HG02943 (cell line): ENCODE results near the gene UBTD1.

ENCODE experiments used
- ATAC-seq: cut with Tn5 transposase; IDR thresholded peaks from one replicate; pipeline ENCODE4 v1.9.1; 2021; ENCODE audit warnings: mild to moderate bottlenecking, low read depth, moderate library complexity; ENCODE audit not compliant: unreplicated experiment

The UBTD1 gene

GRCh38 chr10:97578171-97578844, 79.6 kb downstream of the UBTD1 start:
- ATAC-seq, result no peak

DNA sequence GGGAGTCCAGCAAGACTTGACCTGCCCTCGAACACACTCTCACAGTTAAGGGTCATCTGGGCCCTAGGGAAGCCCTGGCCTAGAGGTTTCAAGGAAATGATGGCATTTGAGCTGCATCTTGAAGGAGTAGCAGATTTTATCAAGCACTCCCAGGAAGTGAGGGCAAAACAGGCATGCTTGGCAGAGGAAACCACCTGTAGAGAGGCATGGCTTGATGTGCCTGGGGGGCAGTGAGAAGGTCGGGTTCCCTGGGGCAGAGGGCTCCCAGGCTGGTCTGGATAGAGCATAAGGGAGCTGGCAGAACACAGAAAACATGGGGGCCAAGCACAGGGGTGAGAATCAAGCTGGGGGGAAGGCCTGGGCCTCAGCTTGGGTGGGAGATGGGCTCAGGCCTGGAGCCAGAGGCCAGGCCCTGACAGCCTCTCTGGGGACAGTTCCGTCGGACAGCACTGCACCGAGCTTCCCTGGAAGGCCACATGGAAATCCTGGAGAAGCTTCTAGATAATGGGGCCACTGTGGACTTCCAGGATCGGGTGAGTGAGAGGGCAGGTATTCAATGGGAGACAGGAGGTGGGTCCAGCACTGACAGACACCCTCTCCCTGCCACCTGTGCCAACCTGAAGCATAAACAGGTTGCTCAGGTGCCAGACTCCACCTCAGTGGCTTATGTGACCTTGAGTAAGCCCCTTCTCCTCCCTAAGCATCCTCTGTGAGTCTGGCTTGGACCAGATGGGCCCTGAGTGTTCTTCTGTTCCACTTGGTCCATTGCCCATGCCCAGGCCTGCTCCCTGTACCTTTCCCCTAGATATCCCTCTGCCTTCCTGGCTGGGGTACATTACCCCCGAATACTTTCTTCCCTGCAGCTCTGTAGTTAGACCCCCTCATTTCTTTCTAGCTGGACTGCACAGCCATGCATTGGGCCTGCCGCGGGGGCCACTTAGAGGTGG, 82.0 kb downstream of the UBTD1 start:
- no peak for ATAC-seq

GRCh38 chr10:97582169-97582568, 83.4 kb downstream of the UBTD1 start:
- no peak for ATAC-seq

DNA sequence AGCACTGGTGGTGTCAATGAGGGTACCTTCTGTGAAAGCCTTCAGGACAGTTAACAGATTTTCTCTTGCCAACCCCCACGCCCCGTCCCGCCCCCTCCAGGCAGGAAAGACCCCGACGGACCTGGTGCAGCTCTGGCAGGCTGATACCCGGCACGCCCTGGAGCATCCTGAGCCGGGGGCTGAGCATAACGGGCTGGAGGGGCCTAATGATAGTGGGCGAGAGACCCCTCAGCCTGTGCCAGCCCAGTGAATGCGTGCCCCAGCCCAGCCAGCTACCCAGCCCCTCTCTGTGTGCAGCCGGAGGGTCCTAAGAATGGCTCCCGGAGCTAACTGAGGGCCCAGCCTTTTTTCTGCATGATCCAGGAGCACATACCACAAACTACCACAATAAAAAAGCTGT, 84.8 kb downstream of the UBTD1 start:
- ATAC-seq, result no peak

DNA sequence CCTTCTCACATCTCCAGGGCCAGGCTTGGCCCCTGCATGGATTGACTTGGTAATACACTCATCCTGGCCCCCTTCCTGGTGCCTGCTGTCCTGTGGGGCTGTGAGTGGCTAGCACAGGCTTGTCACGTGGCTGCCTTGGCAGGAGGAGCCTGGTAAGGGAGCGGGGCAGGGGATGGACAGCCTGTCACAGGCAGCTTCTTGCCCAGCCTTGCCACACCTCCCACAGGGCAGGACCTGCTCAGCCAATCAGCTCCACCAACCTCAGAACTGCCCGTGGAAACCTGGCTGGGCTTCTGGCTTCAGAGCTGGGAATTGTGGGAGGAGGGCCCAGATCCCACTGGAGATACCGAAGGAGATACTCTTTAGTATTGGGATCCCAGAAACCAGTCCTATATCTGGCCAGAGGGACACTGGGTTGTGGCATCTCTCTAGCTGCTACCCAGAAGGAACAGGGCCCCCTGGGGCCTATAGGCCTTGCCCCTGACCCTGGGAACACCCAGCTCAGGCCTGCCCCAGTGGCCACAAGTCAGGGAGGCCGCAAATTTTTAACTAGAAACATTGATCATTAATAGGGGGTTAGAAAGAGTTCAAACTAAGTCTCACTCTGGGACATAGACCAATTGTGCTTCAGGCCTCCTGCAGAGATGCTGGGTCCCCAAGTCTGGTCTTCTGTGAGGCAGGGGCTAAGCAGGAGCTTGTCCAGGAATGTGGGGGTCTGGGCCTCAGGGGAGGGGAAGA, 85.5 kb downstream of the UBTD1 start, which contains the start of gene HOGA1:
HOGA1 (plus strand) TSS at position 330 of the 738 bp plus-strand sequence; CDS start at position 645, 315 bp downstream.
- ATAC-seq, result peak; percentile 73

GRCh38 chr10:97584798-97585438, 86.2 kb downstream of the UBTD1 start:
- no peak for ATAC-seq

DNA sequence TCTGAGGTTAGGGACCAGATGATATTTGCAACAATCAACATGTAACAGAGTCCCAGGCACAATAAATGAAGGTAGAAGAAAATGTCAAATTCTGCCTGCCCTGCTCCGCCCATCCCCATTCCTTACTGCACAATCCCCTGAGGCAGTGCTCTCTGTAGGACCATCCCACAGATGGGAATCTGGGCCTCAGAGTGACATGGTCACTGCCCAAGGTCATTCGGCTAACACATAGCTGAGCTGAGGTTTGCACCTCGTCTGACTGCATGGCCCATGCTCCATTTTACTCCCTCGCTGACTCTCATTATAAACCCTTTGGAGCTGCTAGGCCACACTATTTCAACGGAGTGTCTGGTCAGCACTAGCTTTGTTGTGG, 86.7 kb downstream of the UBTD1 start:
- ATAC-seq, result no peak

DNA sequence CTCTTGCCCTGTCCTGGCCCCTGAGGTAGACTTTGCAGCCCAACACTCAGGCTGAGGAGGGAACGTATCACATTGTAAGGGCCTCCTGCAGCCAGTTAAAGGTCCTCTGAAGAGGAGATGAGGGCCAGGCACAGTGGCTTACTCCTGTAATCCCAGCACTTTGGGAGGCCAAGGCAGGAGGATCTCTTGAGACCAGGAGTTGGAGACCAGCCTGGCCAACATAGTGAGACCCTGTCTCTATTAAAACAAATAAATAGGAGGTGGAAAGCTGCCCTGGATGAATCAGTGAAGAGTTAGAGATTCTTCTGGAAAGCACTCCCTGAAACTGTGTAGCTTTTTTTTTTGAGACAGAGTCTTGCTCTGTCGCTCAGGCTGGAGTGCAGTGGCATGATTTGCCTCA, 88.5 kb downstream of the UBTD1 start:
- no peak for ATAC-seq

GRCh38 chr10:97589479-97589878, 90.8 kb downstream of the UBTD1 start, which contains the start of gene C10orf62:
Gene C10orf62 (plus strand): TSS chr10:97589721. CDS start chr10:97589898, 177 bp downstream.
- no peak for ATAC-seq

DNA sequence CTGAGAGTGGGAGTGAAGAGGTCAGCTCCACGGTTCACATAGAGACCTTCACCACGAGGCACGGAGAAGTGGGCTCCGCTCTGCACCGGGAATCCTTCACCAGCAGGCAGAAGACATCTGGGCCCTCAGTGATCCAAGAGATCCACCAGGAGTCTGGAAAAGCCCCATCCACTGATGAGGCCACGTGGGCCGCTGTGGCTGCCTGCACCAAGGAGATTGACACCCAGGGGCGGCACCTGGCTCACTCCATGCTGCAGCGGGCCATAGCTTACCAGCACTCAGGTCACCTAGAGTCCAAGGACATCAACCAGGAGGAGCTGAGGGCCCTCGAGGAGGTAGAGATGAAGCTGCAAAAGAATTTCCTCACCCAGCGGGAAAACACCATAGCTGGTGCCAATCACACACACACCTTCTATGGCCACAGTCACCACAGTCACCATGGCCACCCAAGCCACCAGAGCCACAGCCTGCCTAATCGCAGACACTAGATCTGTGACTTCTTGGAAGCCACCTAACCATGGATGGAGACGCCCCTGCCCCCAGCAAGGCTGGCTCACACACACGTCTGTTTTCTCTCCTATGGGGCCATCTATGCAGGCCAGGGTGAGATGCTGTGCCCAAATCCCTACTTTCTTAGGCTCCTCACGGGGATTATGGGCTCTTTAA, 91.5 kb downstream of the UBTD1 start:
- no peak for ATAC-seq

GRCh38 chr10:97590748-97591495, 92.2 kb downstream of the UBTD1 start:
- no peak for ATAC-seq

GRCh38 chr10:97593421-97593820, 94.7 kb downstream of the UBTD1 start:
- no peak for ATAC-seq

- ATAC-seq, result no peak
These were observed 97.7 kb downstream of the UBTD1 start for GRCh38 chr10:97596101-97597082.

DNA sequence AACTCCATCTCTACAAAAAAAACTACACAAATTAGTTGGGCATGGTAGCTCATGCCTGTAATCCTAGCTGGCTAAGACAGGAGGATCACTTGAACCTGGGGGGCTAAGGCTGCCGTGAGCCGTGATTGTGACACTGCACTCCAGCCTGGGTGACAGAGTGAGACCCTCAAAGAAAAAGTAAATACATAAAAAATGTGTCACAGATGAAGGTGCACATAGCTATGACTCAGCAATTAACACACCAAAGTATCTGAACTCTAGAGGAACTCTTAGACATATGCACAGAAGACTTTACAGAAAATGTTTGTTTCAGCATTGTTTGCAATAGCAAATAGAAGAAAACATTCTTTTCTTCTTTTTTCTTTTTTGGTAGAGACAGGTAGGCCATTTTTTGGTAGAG, 99.1 kb downstream of the UBTD1 start:
- ATAC-seq, result no peak

- no peak for ATAC-seq
These were observed 99.9 kb downstream of the UBTD1 start for GRCh38 chr10:97598407-97599271.

- no peak for ATAC-seq
These were observed 100.5 kb downstream of the UBTD1 start for GRCh38 chr10:97599272-97599619.

GRCh38 chr10:97600616-97601015, 101.9 kb downstream of the UBTD1 start:
- ATAC-seq, result no peak
